ENCODE data around the gene HADH.
"Not testable (repeated sequence)": the region's sequence is repeated elsewhere in the genome, so short reads cannot be mapped to it uniquely, and the experiment has no call there.

Gene HADH

GRCh38 chr4:108050166-108051111, 60.8 kb downstream of the HADH start:
- peaks cover 11% of the 10 kb centered on the region; the same call in 1 of the 2 replicates for H3K27me3 ChIP-seq (ENCODE audit: insufficient read depth, low read length)
- H3K4me3 ChIP-seq (ENCODE audit: low read length); H3K4me1 ChIP-seq (ENCODE audit: insufficient read depth, low read length); H3K9ac ChIP-seq (ENCODE audit: low read depth, low read length); H3K36me3 ChIP-seq (ENCODE audit: insufficient read depth, low read depth, low read length); H3K9me3 ChIP-seq (ENCODE audit: insufficient read depth, low read depth, low read length); H3K27ac ChIP-seq (ENCODE audit: low read length): not testable (repeated sequence)

- H3K36me3 ChIP-seq (ENCODE audit: insufficient read depth, low read depth, low read length) = no peaks in the 10 kb centered on the region
- H3K4me3 ChIP-seq (ENCODE audit: low read length) = no peak overlapping the region
- H3K27ac ChIP-seq (ENCODE audit: low read length) = no peak overlapping the region
- H3K27me3 ChIP-seq (ENCODE audit: insufficient read depth, low read length) = peaks cover 11% of the 10 kb centered on the region; the same call in 1 of the 2 replicates
- no peaks in the 10 kb centered on the region for H3K9me3 ChIP-seq (ENCODE audit: insufficient read depth, low read depth, low read length)
- H3K9ac ChIP-seq (ENCODE audit: low read depth, low read length) = no peak overlapping the region
- peaks cover 7% of the 10 kb centered on the region; the same call in 1 of the 2 replicates for H3K4me1 ChIP-seq (ENCODE audit: insufficient read depth, low read length)
Measured at GRCh38 chr4:108051343-108051742, 61.7 kb downstream of the HADH start.

GRCh38 chr4:108052558-108053120, 63.0 kb downstream of the HADH start:
- Histone ChIP-seq H3K4me3 (ENCODE audit: low read length) (no peak overlapping the region), H3K4me1 (ENCODE audit: insufficient read depth, low read length) (peaks cover 7% of the 10 kb centered on the region; the same call in 1 of the 2 replicates), H3K9ac (ENCODE audit: low read depth, low read length) (no peak overlapping the region), H3K27ac (ENCODE audit: low read length) (no peak overlapping the region), H3K36me3 (ENCODE audit: insufficient read depth, low read depth, low read length) (no peaks in the 10 kb centered on the region), H3K9me3 (ENCODE audit: insufficient read depth, low read depth, low read length) (no peaks in the 10 kb centered on the region), H3K27me3 (ENCODE audit: insufficient read depth, low read length) (peaks cover 11% of the 10 kb centered on the region; the same call in 1 of the 2 replicates)

- no peak overlapping the region for H3K4me3 ChIP-seq (ENCODE audit: low read length)
- H3K36me3 ChIP-seq (ENCODE audit: insufficient read depth, low read depth, low read length) = no peaks in the 10 kb centered on the region
- H3K9me3 ChIP-seq (ENCODE audit: insufficient read depth, low read depth, low read length) = no peaks in the 10 kb centered on the region
- peaks cover 7% of the 10 kb centered on the region; the same call in 1 of the 2 replicates for H3K4me1 ChIP-seq (ENCODE audit: insufficient read depth, low read length)
- H3K9ac ChIP-seq (ENCODE audit: low read depth, low read length) = no peak overlapping the region
- H3K27ac ChIP-seq (ENCODE audit: low read length) = no peak overlapping the region
- H3K27me3 ChIP-seq (ENCODE audit: insufficient read depth, low read length) = peaks cover 11% of the 10 kb centered on the region; the same call in 1 of the 2 replicates
Measured at GRCh38 chr4:108053251-108053711, 63.6 kb downstream of the HADH start.

GRCh38 chr4:108054025-108054638, 64.4 kb downstream of the HADH start:
- no peaks in the 10 kb centered on the region for H3K9me3 ChIP-seq (ENCODE audit: insufficient read depth, low read depth, low read length)
- H3K27me3 ChIP-seq (ENCODE audit: insufficient read depth, low read length) = peaks cover 6% of the 10 kb centered on the region; the same call in 1 of the 2 replicates
- H3K4me1 ChIP-seq (ENCODE audit: insufficient read depth, low read length) = peaks cover 7% of the 10 kb centered on the region; the same call in 1 of the 2 replicates
- H3K9ac ChIP-seq (ENCODE audit: low read depth, low read length) = no peak overlapping the region
- no peak overlapping the region for H3K27ac ChIP-seq (ENCODE audit: low read length)
- H3K4me3 ChIP-seq (ENCODE audit: low read length) = no peak overlapping the region
- H3K36me3 ChIP-seq (ENCODE audit: insufficient read depth, low read depth, low read length) = no peaks in the 10 kb centered on the region

- H3K4me1 ChIP-seq (ENCODE audit: insufficient read depth, low read length) = peaks cover 2% of the 10 kb centered on the region; the same call in 1 of the 2 replicates
- no peak overlapping the region for H3K4me3 ChIP-seq (ENCODE audit: low read length)
- H3K9me3 ChIP-seq (ENCODE audit: insufficient read depth, low read depth, low read length) = no peaks in the 10 kb centered on the region
- H3K27me3 ChIP-seq (ENCODE audit: insufficient read depth, low read length) = no peaks in the 10 kb centered on the region
- H3K27ac ChIP-seq (ENCODE audit: low read length) = no peak overlapping the region
- H3K9ac ChIP-seq (ENCODE audit: low read depth, low read length) = no peak overlapping the region
- H3K36me3 ChIP-seq (ENCODE audit: insufficient read depth, low read depth, low read length) = no peaks in the 10 kb centered on the region
Measured at GRCh38 chr4:108055787-108056186, 66.1 kb downstream of the HADH start.

- no peaks in the 10 kb centered on the region for H3K27me3 ChIP-seq (ENCODE audit: insufficient read depth, low read length)
- no peak overlapping the region for H3K9ac ChIP-seq (ENCODE audit: low read depth, low read length)
- H3K9me3 ChIP-seq (ENCODE audit: insufficient read depth, low read depth, low read length) = no peaks in the 10 kb centered on the region
- no peaks in the 10 kb centered on the region for H3K4me1 ChIP-seq (ENCODE audit: insufficient read depth, low read length)
- no peak overlapping the region for H3K27ac ChIP-seq (ENCODE audit: low read length)
- H3K36me3 ChIP-seq (ENCODE audit: insufficient read depth, low read depth, low read length) = no peaks in the 10 kb centered on the region
- H3K4me3 ChIP-seq (ENCODE audit: low read length) = no peak overlapping the region
Measured at GRCh38 chr4:108056418-108056817, 66.7 kb downstream of the HADH start.

GRCh38 chr4:108058685-108059440, 69.2 kb downstream of the HADH start:
- no peaks in the 10 kb centered on the region for H3K27me3 ChIP-seq (ENCODE audit: insufficient read depth, low read length)
- no peak overlapping the region for H3K27ac ChIP-seq (ENCODE audit: low read length)
- H3K4me3 ChIP-seq (ENCODE audit: low read length) = no peak overlapping the region
- H3K9ac ChIP-seq (ENCODE audit: low read depth, low read length) = no peak overlapping the region
- H3K4me1 ChIP-seq (ENCODE audit: insufficient read depth, low read length) = no peaks in the 10 kb centered on the region
- no peaks in the 10 kb centered on the region for H3K36me3 ChIP-seq (ENCODE audit: insufficient read depth, low read depth, low read length)
- H3K9me3 ChIP-seq (ENCODE audit: insufficient read depth, low read depth, low read length) = no peaks in the 10 kb centered on the region

GRCh38 chr4:108060164-108060563, 70.5 kb downstream of the HADH start:
- Histone ChIP-seq H3K4me1 (ENCODE audit: insufficient read depth, low read length) (no peaks in the 10 kb centered on the region), H3K4me3 (ENCODE audit: low read length) (no peak overlapping the region), H3K9me3 (ENCODE audit: insufficient read depth, low read depth, low read length) (no peaks in the 10 kb centered on the region), H3K27me3 (ENCODE audit: insufficient read depth, low read length) (no peaks in the 10 kb centered on the region), H3K9ac (ENCODE audit: low read depth, low read length) (no peak overlapping the region), H3K27ac (ENCODE audit: low read length) (no peak overlapping the region), H3K36me3 (ENCODE audit: insufficient read depth, low read depth, low read length) (no peaks in the 10 kb centered on the region)

- Histone ChIP-seq H3K27me3 (ENCODE audit: insufficient read depth, low read length) (no peaks in the 10 kb centered on the region), H3K36me3 (ENCODE audit: insufficient read depth, low read depth, low read length) (no peaks in the 10 kb centered on the region), H3K27ac (ENCODE audit: low read length) (no peak overlapping the region), H3K9ac (ENCODE audit: low read depth, low read length) (no peak overlapping the region), H3K4me1 (ENCODE audit: insufficient read depth, low read length) (no peaks in the 10 kb centered on the region), H3K9me3 (ENCODE audit: insufficient read depth, low read depth, low read length) (no peaks in the 10 kb centered on the region), H3K4me3 (ENCODE audit: low read length) (no peak overlapping the region)
Measured at GRCh38 chr4:108060686-108061321, 71.1 kb downstream of the HADH start.

GRCh38 chr4:108068442-108068841, 78.8 kb downstream of the HADH start:
- H3K4me1 ChIP-seq (ENCODE audit: insufficient read depth, low read length) = no peaks in the 10 kb centered on the region
- no peaks in the 10 kb centered on the region for H3K9me3 ChIP-seq (ENCODE audit: insufficient read depth, low read depth, low read length)
- no peak overlapping the region for H3K27ac ChIP-seq (ENCODE audit: low read length)
- no peaks in the 10 kb centered on the region for H3K36me3 ChIP-seq (ENCODE audit: insufficient read depth, low read depth, low read length)
- H3K4me3 ChIP-seq (ENCODE audit: low read length) = no peak overlapping the region
- no peaks in the 10 kb centered on the region for H3K27me3 ChIP-seq (ENCODE audit: insufficient read depth, low read length)
- no peak overlapping the region for H3K9ac ChIP-seq (ENCODE audit: low read depth, low read length)
